Loucy (cell line): ENCODE measurements around the gene NDUFV3.

ENCODE experiments used
- EZH2phosphoT487 ChIP-seq: fragments of 200-600 bp; IDR thresholded peaks from 2 replicates; pipeline ENCODE4 v1.6.1; 2018; ENCODE audit warnings: antibody characterized with exemption, mild to moderate bottlenecking, moderate library complexity, borderline replicate concordance
- TF ChIP-seq, protein P1 (sequence below): fragments of 200-600 bp; sonication (generic); conservative IDR thresholded peaks from 2 replicates; pipeline ENCODE4 v1.5.1; 2014; ENCODE audit warnings: mild to moderate bottlenecking, antibody characterized with exemption, low read length

DNA sequence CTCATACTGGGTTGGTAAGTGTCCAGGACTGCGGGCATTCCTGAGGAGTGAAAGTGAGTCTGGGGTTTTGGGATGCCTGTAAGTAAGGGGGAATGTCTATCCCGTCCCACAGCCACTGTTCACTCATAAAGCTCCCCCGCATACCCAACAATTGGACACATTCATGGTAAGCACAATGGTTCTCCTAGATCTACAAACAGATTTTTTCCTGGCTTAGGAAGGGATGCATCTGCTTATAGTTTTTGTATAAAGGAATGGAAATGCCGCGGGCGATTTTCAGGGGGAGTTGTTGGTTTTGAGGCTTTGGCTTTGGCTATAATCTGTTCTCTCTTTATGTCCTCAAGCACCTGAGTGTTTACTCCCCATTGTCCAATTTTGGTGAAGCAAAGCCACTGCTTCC lies 25.2 kb downstream of the NDUFV3 start:
- TF ChIP-seq, protein P1, sequence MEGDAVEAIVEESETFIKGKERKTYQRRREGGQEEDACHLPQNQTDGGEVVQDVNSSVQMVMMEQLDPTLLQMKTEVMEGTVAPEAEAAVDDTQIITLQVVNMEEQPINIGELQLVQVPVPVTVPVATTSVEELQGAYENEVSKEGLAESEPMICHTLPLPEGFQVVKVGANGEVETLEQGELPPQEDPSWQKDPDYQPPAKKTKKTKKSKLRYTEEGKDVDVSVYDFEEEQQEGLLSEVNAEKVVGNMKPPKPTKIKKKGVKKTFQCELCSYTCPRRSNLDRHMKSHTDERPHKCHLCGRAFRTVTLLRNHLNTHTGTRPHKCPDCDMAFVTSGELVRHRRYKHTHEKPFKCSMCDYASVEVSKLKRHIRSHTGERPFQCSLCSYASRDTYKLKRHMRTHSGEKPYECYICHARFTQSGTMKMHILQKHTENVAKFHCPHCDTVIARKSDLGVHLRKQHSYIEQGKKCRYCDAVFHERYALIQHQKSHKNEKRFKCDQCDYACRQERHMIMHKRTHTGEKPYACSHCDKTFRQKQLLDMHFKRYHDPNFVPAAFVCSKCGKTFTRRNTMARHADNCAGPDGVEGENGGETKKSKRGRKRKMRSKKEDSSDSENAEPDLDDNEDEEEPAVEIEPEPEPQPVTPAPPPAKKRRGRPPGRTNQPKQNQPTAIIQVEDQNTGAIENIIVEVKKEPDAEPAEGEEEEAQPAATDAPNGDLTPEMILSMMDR, result no peak
- no peak for TF ChIP-seq EZH2phosphoT487
